Measurements from ENCODE around the gene WNT7B.

Gene WNT7B

GRCh38 chr22:45977003-45977411, at the start of gene WNT7B:
Gene WNT7B, minus strand, starts transcription at chr22:45977162. Its CDS starts 408 bp downstream, at chr22:45976754.
- TF ChIP-seq, protein P1, sequence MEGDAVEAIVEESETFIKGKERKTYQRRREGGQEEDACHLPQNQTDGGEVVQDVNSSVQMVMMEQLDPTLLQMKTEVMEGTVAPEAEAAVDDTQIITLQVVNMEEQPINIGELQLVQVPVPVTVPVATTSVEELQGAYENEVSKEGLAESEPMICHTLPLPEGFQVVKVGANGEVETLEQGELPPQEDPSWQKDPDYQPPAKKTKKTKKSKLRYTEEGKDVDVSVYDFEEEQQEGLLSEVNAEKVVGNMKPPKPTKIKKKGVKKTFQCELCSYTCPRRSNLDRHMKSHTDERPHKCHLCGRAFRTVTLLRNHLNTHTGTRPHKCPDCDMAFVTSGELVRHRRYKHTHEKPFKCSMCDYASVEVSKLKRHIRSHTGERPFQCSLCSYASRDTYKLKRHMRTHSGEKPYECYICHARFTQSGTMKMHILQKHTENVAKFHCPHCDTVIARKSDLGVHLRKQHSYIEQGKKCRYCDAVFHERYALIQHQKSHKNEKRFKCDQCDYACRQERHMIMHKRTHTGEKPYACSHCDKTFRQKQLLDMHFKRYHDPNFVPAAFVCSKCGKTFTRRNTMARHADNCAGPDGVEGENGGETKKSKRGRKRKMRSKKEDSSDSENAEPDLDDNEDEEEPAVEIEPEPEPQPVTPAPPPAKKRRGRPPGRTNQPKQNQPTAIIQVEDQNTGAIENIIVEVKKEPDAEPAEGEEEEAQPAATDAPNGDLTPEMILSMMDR (IDR thresholded peaks at IDR 0.05; ENCODE audit: extremely low read depth, missing control alignments), result no peak
- no peak for DNase-seq (ENCODE audit: low spot score)

GRCh38 chr22:46025973-46026898, 49.3 kb upstream of the WNT7B start:
- TF ChIP-seq, protein P1 (IDR thresholded peaks at IDR 0.05; ENCODE audit: extremely low read depth, missing control alignments), result no peak
- DNase-seq (ENCODE audit: low spot score), result no peak

GRCh38 chr22:46025225-46025972, 48.4 kb upstream of the WNT7B start:
- DNase-seq (ENCODE audit: low spot score), result no peak
- TF ChIP-seq, protein P1 (IDR thresholded peaks at IDR 0.05; ENCODE audit: extremely low read depth, missing control alignments), result no peak

DNA sequence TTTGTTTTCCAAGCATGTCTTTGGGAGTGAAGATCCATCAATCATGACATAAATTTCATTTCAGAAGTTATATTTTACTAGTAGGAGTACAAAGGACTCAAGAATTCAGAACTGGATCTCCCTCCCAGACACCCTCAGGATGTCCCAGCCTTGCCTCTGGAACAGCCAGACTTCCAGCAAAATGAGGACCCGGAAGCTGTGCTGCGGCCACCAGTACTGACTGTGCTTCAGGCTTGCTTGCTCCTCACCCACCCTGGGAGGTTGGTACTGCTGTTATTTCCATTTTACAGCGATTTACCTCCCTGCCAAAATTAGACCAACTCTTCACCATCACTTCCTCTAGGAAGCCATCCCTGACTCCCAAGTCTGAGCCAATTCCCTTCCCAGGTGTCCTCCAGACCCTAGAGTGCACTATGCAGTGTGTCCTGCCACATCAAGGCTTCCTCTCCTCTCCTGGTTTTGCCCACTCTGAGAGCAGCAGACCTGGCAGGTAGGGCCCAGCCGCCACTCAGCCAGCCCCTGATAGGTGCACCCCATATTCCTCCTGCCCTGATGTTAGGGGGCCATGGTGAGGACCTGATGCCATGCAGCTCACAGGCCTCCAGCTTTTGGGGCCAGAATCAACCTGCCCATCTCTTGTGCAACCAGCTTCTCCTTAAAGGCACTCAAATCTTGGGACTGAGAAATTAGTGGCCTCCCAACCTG, 47.3 kb upstream of the WNT7B start:
- TF ChIP-seq, protein P1 (IDR thresholded peaks at IDR 0.05; ENCODE audit: extremely low read depth, missing control alignments), result no peak
- DNase-seq (ENCODE audit: low spot score), result no peak

- DNase-seq (ENCODE audit: low spot score), result no peak
- TF ChIP-seq, protein P1 (IDR thresholded peaks at IDR 0.05; ENCODE audit: extremely low read depth, missing control alignments), result no peak
Observed at GRCh38 chr22:46023558-46023981, 46.6 kb upstream of the WNT7B start.

- TF ChIP-seq, protein P1 (IDR thresholded peaks at IDR 0.05; ENCODE audit: extremely low read depth, missing control alignments), result no peak
- no peak for DNase-seq (ENCODE audit: low spot score)
Observed at GRCh38 chr22:46022881-46023512, 46.0 kb upstream of the WNT7B start.

All from GM20000 (cell line).